ENCODE data around the gene KIF1C. TPM values are rescaled to one million over a fixed set of nuclear protein-coding genes. Genes with fewer than 3 reads are reported as not detected.
A peak's percentile ranks its signal among the peaks of the same experiment; 100 is the strongest.

KIF1C gene
- total RNA-seq, 1 experiment from 2014 or later: 130 TPM

DNA sequence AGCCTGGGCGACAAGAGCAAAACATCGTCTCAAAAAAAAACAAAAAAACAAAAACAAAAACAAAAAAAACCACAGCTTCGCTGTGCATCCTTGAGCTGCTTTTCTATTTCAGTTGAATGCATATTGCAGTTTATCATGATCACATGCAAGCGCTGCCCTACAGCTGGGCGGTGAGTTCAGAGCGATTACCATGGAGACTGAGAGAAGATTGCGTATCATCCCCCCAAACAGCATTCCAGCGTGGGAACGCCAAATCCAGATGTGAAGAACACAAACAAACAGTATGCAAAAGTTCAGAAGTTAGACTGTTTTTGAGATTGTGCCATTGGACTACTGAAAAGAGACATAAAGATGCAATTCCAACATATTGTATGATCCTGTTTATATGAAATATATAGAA lies 52.5 kb downstream of the KIF1C start:
- DNase-seq (ENCODE audit: low spot score) (no peak), ATAC-seq (no peak)
- peaks cover 4% of the 10 kb centered on the region; the same call in 1 of the 2 replicates for H3K9me3 Mint-ChIP-seq
- H3K27ac Mint-ChIP-seq: no peak overlapping the region
- POLR2A ChIA-PET: no interaction called here
- peaks cover 3% of the 10 kb centered on the region; the same call in 1 of the 2 replicates for H3K27me3 Mint-ChIP-seq (ENCODE audit: low read depth)
- no peaks in the 10 kb centered on the region for H3K4me1 Mint-ChIP-seq
- H3K4me3 Mint-ChIP-seq: no peak overlapping the region
- CTCF ChIA-PET: interaction anchor here (1.4 to 1.9 kb wide), 2 partner anchors 12 to 63 kb away, joined by 3 to 6 read pairs; partner anchors contain the start of gene CAMTA2
- peaks cover 3% of the 10 kb centered on the region; the same call in 1 of the 2 replicates for H3K36me3 Mint-ChIP-seq
- TF ChIP-seq ZNF317 (CRISPR knock-in tag; IDR thresholded peaks at IDR 0.05; ENCODE audit: borderline replicate concordance, low read depth) (no peak), ZNF232 (CRISPR knock-in tag; IDR thresholded peaks at IDR 0.05) (no peak)

DNA sequence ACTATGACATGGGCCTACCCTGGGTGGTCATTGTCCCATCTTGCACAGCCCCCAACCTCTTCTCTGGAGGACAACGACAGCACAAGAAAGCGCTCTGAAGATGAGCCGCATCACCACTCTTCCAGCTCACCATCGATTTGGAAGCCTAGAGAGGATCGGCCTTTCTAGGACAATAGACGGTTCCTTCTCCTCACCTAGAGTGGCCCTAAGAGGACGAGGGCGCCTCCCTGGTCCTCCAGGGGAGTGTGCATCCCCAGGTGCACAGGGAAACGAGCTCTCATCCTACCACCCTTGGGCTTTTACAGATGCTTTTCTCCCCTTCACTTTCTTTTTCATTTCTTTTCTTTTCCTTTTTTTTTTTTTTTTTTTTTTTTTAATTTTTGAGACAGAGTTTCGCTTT lies 57.8 kb downstream of the KIF1C start:
- no peak for DNase-seq (ENCODE audit: low spot score)
- Mint-ChIP-seq H3K9me3 (peaks cover 4% of the 10 kb centered on the region; the same call in 1 of the 2 replicates), H3K4me3 (no peak overlapping the region), H3K36me3 (peaks cover 3% of the 10 kb centered on the region; the same call in 1 of the 2 replicates), H3K27me3 (ENCODE audit: low read depth) (peaks cover 12% of the 10 kb centered on the region), H3K4me1 (no peaks in the 10 kb centered on the region), H3K27ac (no peak overlapping the region)
- TF ChIP-seq ZNF281 (CRISPR knock-in tag; IDR thresholded peaks at IDR 0.05): no peak
- TF ChIP-seq GABPB1 (CRISPR knock-in tag; IDR thresholded peaks at IDR 0.05): no peak
- no peak for TF ChIP-seq TP53 (CRISPR knock-in tag; IDR thresholded peaks at IDR 0.05)
- TF ChIP-seq ZNF317 (CRISPR knock-in tag; IDR thresholded peaks at IDR 0.05; ENCODE audit: borderline replicate concordance, low read depth): no peak
- TF ChIP-seq NR2C2 (CRISPR knock-in tag; IDR thresholded peaks at IDR 0.05): no peak
- TF ChIP-seq TEAD1 (CRISPR knock-in tag; IDR thresholded peaks at IDR 0.05): no peak
- TF ChIP-seq, protein P1, sequence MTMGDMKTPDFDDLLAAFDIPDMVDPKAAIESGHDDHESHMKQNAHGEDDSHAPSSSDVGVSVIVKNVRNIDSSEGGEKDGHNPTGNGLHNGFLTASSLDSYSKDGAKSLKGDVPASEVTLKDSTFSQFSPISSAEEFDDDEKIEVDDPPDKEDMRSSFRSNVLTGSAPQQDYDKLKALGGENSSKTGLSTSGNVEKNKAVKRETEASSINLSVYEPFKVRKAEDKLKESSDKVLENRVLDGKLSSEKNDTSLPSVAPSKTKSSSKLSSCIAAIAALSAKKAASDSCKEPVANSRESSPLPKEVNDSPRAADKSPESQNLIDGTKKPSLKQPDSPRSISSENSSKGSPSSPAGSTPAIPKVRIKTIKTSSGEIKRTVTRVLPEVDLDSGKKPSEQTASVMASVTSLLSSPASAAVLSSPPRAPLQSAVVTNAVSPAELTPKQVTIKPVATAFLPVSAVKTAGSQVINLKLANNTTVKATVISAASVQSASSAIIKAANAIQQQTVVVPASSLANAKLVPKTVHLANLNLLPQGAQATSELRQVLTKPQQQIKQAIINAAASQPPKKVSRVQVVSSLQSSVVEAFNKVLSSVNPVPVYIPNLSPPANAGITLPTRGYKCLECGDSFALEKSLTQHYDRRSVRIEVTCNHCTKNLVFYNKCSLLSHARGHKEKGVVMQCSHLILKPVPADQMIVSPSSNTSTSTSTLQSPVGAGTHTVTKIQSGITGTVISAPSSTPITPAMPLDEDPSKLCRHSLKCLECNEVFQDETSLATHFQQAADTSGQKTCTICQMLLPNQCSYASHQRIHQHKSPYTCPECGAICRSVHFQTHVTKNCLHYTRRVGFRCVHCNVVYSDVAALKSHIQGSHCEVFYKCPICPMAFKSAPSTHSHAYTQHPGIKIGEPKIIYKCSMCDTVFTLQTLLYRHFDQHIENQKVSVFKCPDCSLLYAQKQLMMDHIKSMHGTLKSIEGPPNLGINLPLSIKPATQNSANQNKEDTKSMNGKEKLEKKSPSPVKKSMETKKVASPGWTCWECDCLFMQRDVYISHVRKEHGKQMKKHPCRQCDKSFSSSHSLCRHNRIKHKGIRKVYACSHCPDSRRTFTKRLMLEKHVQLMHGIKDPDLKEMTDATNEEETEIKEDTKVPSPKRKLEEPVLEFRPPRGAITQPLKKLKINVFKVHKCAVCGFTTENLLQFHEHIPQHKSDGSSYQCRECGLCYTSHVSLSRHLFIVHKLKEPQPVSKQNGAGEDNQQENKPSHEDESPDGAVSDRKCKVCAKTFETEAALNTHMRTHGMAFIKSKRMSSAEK (CRISPR knock-in tag; IDR thresholded peaks at IDR 0.05; ENCODE audit: borderline replicate concordance): no peak
- TF ChIP-seq, protein P2, sequence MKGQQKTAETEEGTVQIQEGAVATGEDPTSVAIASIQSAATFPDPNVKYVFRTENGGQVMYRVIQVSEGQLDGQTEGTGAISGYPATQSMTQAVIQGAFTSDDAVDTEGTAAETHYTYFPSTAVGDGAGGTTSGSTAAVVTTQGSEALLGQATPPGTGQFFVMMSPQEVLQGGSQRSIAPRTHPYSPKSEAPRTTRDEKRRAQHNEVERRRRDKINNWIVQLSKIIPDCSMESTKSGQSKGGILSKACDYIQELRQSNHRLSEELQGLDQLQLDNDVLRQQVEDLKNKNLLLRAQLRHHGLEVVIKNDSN (CRISPR knock-in tag; IDR thresholded peaks at IDR 0.05): no peak
- no peak for TF ChIP-seq SMAD3 (CRISPR knock-in tag; IDR thresholded peaks at IDR 0.05; ENCODE audit: borderline replicate concordance)
- no peak for TF ChIP-seq GTF2I (CRISPR knock-in tag; conservative IDR thresholded peaks at IDR 0.05)
- TF ChIP-seq ATF6 (CRISPR knock-in tag; IDR thresholded peaks at IDR 0.05): no peak
- TF ChIP-seq FOXP1 (CRISPR knock-in tag; IDR thresholded peaks at IDR 0.05; ENCODE audit: borderline replicate concordance): no peak
- no peak for TF ChIP-seq FOXK1 (CRISPR knock-in tag; IDR thresholded peaks at IDR 0.05)
- TF ChIP-seq SP1 (CRISPR knock-in tag; conservative IDR thresholded peaks at IDR 0.05): no peak
- TF ChIP-seq SMAD4 (CRISPR knock-in tag; IDR thresholded peaks at IDR 0.05): no peak
- CTCF ChIA-PET: interaction anchor here (0.6 to 1.1 kb wide), 2 partner anchors 69 to 354 kb away, joined by 6 read pairs; partner anchors contain the start of gene CAMTA2
- peak; percentile 81 for ATAC-seq
- POLR2A ChIA-PET: interaction anchor here (0.6 to 1.0 kb wide), 2 partner anchors 249 to 659 kb away, joined by 3 read pairs; partner anchors contain the start of gene PLD2

Measured in WTC11 (cell line).